MM.1S (cell line): Measurements from ENCODE around the gene EXOSC1.
"Not testable (repeated sequence)": the region's sequence is repeated elsewhere in the genome, so short reads cannot be mapped to it uniquely, and the experiment has no call there.

ENCODE experiments used
- EZH2 ChIP-seq: fragments of 300-600 bp; sonication (generic); optimal IDR thresholded peaks from 2 replicates; pipeline ENCODE3; 2017; ENCODE audit warnings: low read depth, mild to moderate bottlenecking, antibody characterized with exemption, low read length, mixed read lengths
- TF ChIP-seq, protein P1 (sequence below): fragments of 300-600 bp; sonication (generic); IDR thresholded peaks from 2 replicates; pipeline ENCODE4 v1.5.1; 2016; ENCODE audit warnings: antibody characterized with exemption, low read length, mixed read lengths

DNA sequence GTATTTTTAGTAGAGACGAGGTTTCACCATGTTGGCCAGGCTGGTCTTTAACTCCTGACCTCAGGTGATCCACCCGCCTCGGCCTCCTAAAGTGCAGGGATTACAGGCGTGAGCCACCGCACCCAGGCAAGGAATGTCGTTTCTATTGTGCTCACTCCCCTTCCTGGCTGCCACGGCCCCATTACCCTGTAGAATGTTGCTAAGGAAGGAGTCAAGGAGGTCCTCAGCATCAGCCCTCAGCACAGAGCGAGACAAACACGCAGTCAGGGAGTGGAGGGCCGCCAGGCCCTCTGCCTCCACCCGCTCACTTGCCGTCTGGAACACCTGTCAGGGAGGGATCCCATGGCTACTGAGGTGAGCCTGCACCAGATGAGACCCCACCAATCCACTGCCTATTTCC lies 23.0 kb upstream of the EXOSC1 start:
- TF ChIP-seq, protein P1, sequence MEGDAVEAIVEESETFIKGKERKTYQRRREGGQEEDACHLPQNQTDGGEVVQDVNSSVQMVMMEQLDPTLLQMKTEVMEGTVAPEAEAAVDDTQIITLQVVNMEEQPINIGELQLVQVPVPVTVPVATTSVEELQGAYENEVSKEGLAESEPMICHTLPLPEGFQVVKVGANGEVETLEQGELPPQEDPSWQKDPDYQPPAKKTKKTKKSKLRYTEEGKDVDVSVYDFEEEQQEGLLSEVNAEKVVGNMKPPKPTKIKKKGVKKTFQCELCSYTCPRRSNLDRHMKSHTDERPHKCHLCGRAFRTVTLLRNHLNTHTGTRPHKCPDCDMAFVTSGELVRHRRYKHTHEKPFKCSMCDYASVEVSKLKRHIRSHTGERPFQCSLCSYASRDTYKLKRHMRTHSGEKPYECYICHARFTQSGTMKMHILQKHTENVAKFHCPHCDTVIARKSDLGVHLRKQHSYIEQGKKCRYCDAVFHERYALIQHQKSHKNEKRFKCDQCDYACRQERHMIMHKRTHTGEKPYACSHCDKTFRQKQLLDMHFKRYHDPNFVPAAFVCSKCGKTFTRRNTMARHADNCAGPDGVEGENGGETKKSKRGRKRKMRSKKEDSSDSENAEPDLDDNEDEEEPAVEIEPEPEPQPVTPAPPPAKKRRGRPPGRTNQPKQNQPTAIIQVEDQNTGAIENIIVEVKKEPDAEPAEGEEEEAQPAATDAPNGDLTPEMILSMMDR: not testable (repeated sequence)
- TF ChIP-seq EZH2: not testable (repeated sequence)
